PC-3 (cell line): Measurements from ENCODE around the gene SLC36A1. TPM values are rescaled to one million over a fixed set of nuclear protein-coding genes. Genes with fewer than 3 reads are reported as not detected.

ENCODE experiments used
- ATAC-seq: fragments of 200-7000 bp; cut with Tn5 transposase; 2 replicates; pipeline ENCODE4 v1.9.1; 2020; ENCODE audit warnings: mild to moderate bottlenecking, moderate library complexity
- BruUV-seq: library from RNA; stranded (reverse); fragments of 400-500 nt; replicated peaks from 2 replicates; lab custom pipeline; 2021; lab: Mats Ljungman, UMichigan
- CTCF ChIA-PET: fragments of 300-600 bp; sonication (Branson Sonifier 250); formaldehyde crosslinking; loops from one replicate; lab custom pipeline; 2022; ENCODE audit warnings: antibody characterized with exemption; lab: Charles Lee
- POLR2A ChIA-PET: fragments of 300-600 bp; sonication (Branson Sonifier 250); formaldehyde crosslinking; loops from one replicate; lab custom pipeline; 2022; ENCODE audit warnings: antibody characterized with exemption; ENCODE audit not compliant: unreplicated experiment; lab: Charles Lee
- DNase-seq: peaks from one replicate; pipeline ENCODE4 v3.0.0-alpha.2; 2015
- H2AFZ ChIP-seq: fragments of 300-600 bp; sonication (generic); 2 replicates; pipeline ENCODE4 v1.6.0; 2016; ENCODE audit warnings: antibody characterized with exemption, low read length
- H3F3A ChIP-seq: fragments of 300-600 bp; sonication (generic); one replicate; pipeline ENCODE4 v1.6.0; 2017; ENCODE audit warnings: antibody characterized with exemption, low read length, control low read depth, mild to moderate bottlenecking; ENCODE audit not compliant: unreplicated experiment
- H3K27ac ChIP-seq: fragments of 300-600 bp; sonication (generic); 2 replicates; pipeline ENCODE4 v1.5.1; 2016; ENCODE audit warnings: mild to moderate bottlenecking, low read length
- H3K27me3 ChIP-seq: fragments of 300-600 bp; sonication (generic); 2 replicates; pipeline ENCODE4 v1.6.1; 2016; ENCODE audit warnings: low read length, mixed read lengths
- H3K36me3 ChIP-seq: fragments of 300-600 bp; sonication (generic); 2 replicates; pipeline ENCODE4 v1.6.1; 2016; ENCODE audit warnings: low read depth, mixed run types, low read length, mixed read lengths
- H3K4me1 ChIP-seq: fragments of 300-600 bp; sonication (generic); 2 replicates; pipeline ENCODE4 v1.5.1; 2016; ENCODE audit warnings: low read length; ENCODE audit not compliant: insufficient read depth
- H3K4me2 ChIP-seq: fragments of 300-600 bp; sonication (generic); 2 replicates; pipeline ENCODE4 v1.6.0; 2016; ENCODE audit warnings: low read length
- H3K4me3 ChIP-seq: fragments of 300-600 bp; sonication (generic); 2 replicates; pipeline ENCODE4 v1.5.1; 2016; ENCODE audit warnings: mild to moderate bottlenecking, low read length, mixed read lengths
- H3K79me2 ChIP-seq: fragments of 300-600 bp; sonication (generic); 2 replicates; pipeline ENCODE4 v1.6.1; 2017; ENCODE audit warnings: low read length, mixed read lengths
- H3K9ac ChIP-seq: fragments of 300-600 bp; sonication (generic); 2 replicates; pipeline ENCODE4 v1.6.0; 2016; ENCODE audit warnings: mild to moderate bottlenecking, low read length
- H3K9me2 ChIP-seq: fragments of 300-600 bp; sonication (generic); replicated peaks from 2 replicates; pipeline ENCODE4 v1.6.1; 2016; ENCODE audit warnings: mixed run types, low read length, mixed read lengths
- H3K9me3 ChIP-seq: fragments of 300-600 bp; sonication (generic); 2 replicates; pipeline ENCODE4 v1.6.1; 2016; ENCODE audit warnings: low read length, mixed read lengths
- H4K20me1 ChIP-seq: fragments of 300-600 bp; sonication (generic); 2 replicates; pipeline ENCODE4 v1.6.1; 2016; ENCODE audit warnings: low read length, mixed read lengths
- EZH2 ChIP-seq: fragments of 300-600 bp; sonication (generic); IDR thresholded peaks from one replicate; pipeline ENCODE4 v1.6.1; 2017; ENCODE audit warnings: antibody characterized with exemption, mild to moderate bottlenecking, low read length; ENCODE audit not compliant: unreplicated experiment
- EZH2phosphoT487 ChIP-seq: fragments of 300-600 bp; sonication (generic); IDR thresholded peaks from 2 replicates; pipeline ENCODE4 v1.6.1; 2018; ENCODE audit warnings: mild to moderate bottlenecking, antibody characterized with exemption, low read length, borderline replicate concordance
- intact Hi-C: fragments of 100-400 bp; cut with micrococcal nuclease; formaldehyde crosslinking; loops from 2 replicates; pipeline ENCODE4 v1.9.0; 2023
- total RNA-seq: library from RNA; depleted of rRNA; stranded (reverse); fragments of >200 nt; gene quantifications from 2 replicates; pipeline ENCODE4 v1.2.3, GENCODE V29; 2014
- TF ChIP-seq, protein P1 (sequence below): fragments of 300-600 bp; sonication (generic); conservative IDR thresholded peaks from 2 replicates; pipeline ENCODE4 v1.5.1; 2017; ENCODE audit warnings: antibody characterized with exemption, low read depth, mild to moderate bottlenecking, low read length

The SLC36A1 gene
- total RNA-seq, 1 experiment from 2014 or later = 3.6 TPM

DNA sequence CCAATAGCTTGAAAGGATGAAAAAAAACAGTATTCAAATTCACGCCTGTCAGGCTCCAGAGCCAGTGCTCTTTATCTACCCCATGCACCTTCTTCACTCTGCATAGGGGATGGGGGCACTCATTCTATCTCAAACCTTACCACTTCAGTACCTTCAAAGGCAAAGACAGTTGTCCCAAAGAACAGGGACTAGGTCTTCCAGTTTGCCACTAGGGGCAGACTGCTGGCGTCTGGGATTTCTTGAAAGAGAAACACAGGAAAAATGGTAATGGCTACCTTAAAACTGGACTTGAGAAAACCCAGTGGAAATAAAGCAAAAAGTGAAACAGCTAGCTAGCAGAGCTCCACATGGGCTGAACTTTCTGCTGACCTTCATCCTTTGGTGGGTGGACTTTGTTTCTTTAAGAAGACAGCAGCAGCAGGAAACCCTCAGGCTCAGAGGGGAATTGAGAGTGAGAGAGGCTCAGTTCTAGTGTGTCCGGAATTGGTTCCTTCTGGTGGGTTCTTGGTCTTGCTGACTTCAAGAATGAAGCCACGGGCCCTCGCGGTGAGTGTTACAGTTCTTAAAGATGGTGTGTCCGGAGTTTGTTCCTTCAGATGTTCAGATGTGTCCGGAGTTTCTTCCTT, 41.0 kb upstream of the SLC36A1 start:
- H2AFZ ChIP-seq = peak overlapping the region; percentile 72
- no peak for ATAC-seq

DNA sequence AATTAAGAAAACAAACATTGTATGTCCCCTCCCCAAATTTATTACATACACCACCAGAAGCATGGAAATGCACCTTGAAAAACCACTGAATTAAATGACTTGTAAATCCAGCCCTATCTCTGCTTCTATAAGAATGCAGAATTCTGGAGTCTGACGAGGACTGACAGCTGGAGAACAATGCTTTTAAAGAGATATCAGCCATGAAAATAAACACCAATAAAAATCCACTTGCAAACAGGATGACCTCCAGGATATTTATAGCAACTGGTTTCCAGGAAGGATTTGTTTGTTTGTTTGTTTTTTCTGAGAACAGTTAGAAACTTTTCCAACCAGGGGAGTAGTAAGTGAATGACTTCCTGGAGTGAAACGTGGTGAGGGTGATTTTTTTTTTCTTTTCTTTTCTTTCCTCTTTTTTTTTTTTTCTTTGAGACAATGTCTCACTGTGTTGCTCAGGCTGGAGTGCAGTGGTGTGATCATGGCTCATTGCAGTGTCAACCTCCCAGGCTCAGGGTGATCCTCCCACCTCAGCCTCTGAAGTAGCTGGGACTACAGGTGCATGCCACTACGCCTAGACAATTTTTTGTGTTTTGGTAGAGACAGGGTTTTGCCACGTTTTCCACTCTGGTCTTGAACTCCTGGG, 38.7 kb upstream of the SLC36A1 start:
- POLR2A ChIA-PET = no interaction called here
- H3K4me1 ChIP-seq = no peaks in the 10 kb centered on the region
- no peak overlapping the region for H2AFZ ChIP-seq
- no peaks in the 10 kb centered on the region for H3K9me2 ChIP-seq
- no peaks in the 10 kb centered on the region for H3F3A ChIP-seq
- H3K4me2 ChIP-seq = no peak overlapping the region
- no peaks in the 10 kb centered on the region for H4K20me1 ChIP-seq
- H3K4me3 ChIP-seq = no peak overlapping the region
- intact Hi-C loops = no loop called here
- H3K9me3 ChIP-seq = no peaks in the 10 kb centered on the region
- H3K27me3 ChIP-seq = peaks cover 4% of the 10 kb centered on the region
- no peaks in the 10 kb centered on the region for H3K36me3 ChIP-seq
- no peak overlapping the region for H3K9ac ChIP-seq
- ATAC-seq (no peak; the same call in 1 of the 2 replicates), DNase-seq (peak; percentile 6)
- H3K27ac ChIP-seq = no peak overlapping the region
- TF ChIP-seq EZH2phosphoT487 = no peak
- no peak for TF ChIP-seq EZH2
- TF ChIP-seq, protein P1, sequence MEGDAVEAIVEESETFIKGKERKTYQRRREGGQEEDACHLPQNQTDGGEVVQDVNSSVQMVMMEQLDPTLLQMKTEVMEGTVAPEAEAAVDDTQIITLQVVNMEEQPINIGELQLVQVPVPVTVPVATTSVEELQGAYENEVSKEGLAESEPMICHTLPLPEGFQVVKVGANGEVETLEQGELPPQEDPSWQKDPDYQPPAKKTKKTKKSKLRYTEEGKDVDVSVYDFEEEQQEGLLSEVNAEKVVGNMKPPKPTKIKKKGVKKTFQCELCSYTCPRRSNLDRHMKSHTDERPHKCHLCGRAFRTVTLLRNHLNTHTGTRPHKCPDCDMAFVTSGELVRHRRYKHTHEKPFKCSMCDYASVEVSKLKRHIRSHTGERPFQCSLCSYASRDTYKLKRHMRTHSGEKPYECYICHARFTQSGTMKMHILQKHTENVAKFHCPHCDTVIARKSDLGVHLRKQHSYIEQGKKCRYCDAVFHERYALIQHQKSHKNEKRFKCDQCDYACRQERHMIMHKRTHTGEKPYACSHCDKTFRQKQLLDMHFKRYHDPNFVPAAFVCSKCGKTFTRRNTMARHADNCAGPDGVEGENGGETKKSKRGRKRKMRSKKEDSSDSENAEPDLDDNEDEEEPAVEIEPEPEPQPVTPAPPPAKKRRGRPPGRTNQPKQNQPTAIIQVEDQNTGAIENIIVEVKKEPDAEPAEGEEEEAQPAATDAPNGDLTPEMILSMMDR = no peak
- H3K79me2 ChIP-seq = no peaks in the 10 kb centered on the region
- BruUV-seq = no TSS peak
- CTCF ChIA-PET = no interaction called here

More for the DNA sequence above, 41.0 kb upstream of the SLC36A1 start:
- no peaks in the 10 kb centered on the region for H3K79me2 ChIP-seq
- H3K9ac ChIP-seq = no peak overlapping the region
- BruUV-seq = no TSS peak
- H3K9me2 ChIP-seq = no peaks in the 10 kb centered on the region
- CTCF ChIA-PET = no interaction called here
- TF ChIP-seq EZH2 = no peak
- TF ChIP-seq, protein P1 = peak; percentile 76
- TF ChIP-seq EZH2phosphoT487 = no peak
- no peak overlapping the region for H3K27ac ChIP-seq
- H3K36me3 ChIP-seq = no peaks in the 10 kb centered on the region
- H3K27me3 ChIP-seq = peaks cover 4% of the 10 kb centered on the region
- H3K4me2 ChIP-seq = no peak overlapping the region
- H3K9me3 ChIP-seq = no peaks in the 10 kb centered on the region
- intact Hi-C loops = no loop called here
- no peaks in the 10 kb centered on the region for H3K4me1 ChIP-seq
- H4K20me1 ChIP-seq = no peaks in the 10 kb centered on the region
- DNase-seq = peak; percentile 40
- H3K4me3 ChIP-seq = no peak overlapping the region
- H3F3A ChIP-seq = no peaks in the 10 kb centered on the region
- POLR2A ChIA-PET = no interaction called here

DNA sequence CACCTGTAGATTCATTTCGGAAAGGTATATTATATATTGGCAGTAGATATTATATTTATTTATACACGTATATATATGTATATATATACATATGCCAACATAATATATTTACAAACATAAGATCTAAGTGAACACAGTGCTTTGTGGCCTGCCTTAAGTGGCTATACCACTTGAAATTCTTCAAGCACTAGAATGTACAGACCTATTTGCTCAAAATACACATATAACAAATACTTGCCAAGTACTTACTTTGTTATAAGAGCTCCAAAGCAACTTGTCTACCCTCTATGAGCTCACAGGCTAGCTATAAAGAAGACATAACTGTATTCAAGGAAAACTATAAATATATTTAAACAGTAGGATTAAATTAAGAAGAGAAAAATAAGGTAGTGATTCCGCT, 33.6 kb upstream of the SLC36A1 start:
- TF ChIP-seq EZH2 = no peak
- no peak for TF ChIP-seq EZH2phosphoT487
- TF ChIP-seq, protein P1 = no peak
- Histone ChIP-seq H3K9ac (no peak overlapping the region), H3K4me2 (no peak overlapping the region), H4K20me1 (no peaks in the 10 kb centered on the region), H3K79me2 (no peaks in the 10 kb centered on the region), H3K4me3 (no peak overlapping the region), H3K9me3 (no peaks in the 10 kb centered on the region), H3K9me2 (no peaks in the 10 kb centered on the region), H3K27ac (no peak overlapping the region), H3K4me1 (no peaks in the 10 kb centered on the region), H3K27me3 (peaks cover 4% of the 10 kb centered on the region), H3K36me3 (no peaks in the 10 kb centered on the region), H3F3A (no peaks in the 10 kb centered on the region), H2AFZ (no peak overlapping the region)
- ChIA-PET POLR2A (no interaction called here), CTCF (no interaction called here)
- BruUV-seq = no TSS peak
- ATAC-seq = no peak
- no peak for DNase-seq
- intact Hi-C loops = no loop called here
